HG02970 (cell line): ENCODE measurements around the gene MAPRE3.
"Not testable (repeated sequence)": the region's sequence is repeated elsewhere in the genome, so short reads cannot be mapped to it uniquely, and the experiment has no call there.

Experiments used
- ATAC-seq: cut with Tn5 transposase; IDR thresholded peaks from one replicate; pipeline ENCODE4 v1.9.1; 2021; ENCODE audit warnings: mild to moderate bottlenecking, moderate library complexity, moderate number of reproducible peaks; ENCODE audit not compliant: unreplicated experiment, low FRiP score

The MAPRE3 gene

DNA sequence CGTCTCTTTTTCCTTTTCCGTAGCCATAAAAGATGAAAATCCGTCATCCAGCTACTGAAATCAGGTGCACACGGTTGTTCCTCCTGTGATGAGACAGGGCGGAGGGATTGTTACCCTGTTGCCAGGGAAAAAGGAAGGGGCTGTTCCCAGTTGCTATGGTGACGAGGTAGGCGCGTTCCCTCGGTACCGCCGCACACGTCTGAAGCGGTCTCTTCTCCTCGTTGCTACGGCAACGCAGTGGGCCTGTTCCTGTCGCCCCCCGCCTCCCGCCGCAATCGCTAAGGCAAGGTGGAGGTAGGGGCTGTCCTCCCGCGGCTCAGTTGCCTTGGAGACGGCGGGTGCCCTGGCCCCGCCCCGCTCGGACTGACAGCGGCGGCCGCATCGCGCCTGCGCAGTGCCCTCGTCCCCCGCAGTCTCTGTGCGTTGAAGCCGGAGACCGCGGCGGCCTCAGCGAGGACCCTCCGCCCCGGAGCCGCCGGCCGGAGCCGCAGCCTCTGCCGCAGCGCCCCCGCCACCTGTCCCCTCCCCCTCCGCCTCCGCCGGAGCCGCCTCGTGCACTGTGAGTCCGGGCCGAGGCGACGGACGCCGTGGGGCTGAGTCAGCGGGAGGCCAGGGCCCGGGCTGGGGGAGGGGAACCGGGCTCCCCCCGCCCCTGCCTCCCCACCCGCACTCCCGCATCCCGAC is at the start of gene MAPRE3:
MAPRE3 (plus strand) TSS at position 394 of the 684 bp plus-strand sequence. CDS start 51,582 bp downstream, outside the sequence.
- peak; percentile 82 for ATAC-seq

DNA sequence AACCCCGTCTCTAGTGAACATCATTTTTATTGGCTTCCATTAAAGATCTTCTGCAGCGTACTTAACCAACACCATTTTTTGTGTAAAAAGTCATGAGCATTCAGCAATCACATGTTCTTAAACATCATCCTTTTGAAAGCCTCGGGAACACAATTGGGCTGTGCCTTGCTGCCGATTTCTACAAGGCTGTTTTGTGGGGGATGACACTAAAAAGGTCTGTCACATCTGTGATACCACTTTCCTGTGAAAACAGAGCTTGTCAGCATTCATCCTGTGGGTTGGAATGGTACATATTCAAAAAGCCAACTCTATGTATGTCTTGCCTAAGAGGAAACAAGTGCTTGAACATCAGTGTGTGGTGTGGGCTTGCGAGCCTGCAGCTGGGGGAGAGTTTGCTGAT is 49.1 kb upstream of the MAPRE3 start:
- ATAC-seq, result no peak

DNA sequence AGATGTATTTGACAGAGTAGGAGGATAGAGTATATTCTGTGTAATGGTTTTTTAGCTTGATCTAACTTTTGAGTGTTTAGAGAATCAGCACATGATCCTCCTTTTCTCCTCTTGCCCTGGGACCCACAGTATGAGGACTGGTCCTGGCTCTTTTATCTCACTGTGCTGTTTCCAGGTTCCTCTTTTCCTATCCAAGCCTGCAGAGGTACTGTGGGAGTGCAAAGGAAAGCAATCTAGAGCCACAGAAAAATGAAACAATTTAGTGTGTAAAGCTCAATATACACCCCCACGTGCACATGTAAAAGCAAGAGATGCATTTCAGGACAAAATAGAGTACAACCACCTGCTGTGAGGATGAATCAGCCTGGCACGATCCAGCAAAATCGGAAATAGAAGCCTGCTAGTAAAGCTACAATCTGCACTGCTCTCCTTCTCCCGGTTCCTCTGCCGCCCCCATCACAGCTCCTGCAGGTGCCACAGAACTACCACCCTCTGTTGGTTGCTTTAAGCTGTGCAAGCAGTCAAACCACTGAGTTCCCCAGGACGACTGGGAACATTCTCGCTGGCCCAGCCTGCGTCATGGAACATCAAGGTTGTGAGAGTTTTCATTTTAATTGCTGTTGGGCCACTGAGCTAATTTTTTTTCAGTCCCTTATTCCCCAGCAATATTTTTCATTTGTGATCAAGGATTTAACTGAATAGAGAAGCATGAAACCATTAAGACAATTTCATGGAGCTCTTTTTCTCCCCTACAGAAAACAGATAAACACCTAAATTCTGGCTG is 47.8 kb upstream of the MAPRE3 start:
- no peak for ATAC-seq

DNA sequence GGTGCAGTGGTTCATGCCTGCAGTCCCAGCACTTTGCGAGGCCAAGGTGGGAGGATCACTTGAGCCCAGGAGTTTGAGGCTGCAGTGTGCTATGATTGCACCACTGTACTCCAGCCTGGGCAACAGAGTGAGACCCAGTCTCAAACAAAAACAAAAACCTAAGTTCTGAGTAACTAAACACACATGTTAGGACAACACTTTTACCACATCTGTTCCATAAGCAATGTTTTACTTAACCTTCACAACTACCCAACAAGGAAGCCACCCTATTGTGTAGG is 47.3 kb upstream of the MAPRE3 start:
- ATAC-seq, result not testable (repeated sequence)

DNA sequence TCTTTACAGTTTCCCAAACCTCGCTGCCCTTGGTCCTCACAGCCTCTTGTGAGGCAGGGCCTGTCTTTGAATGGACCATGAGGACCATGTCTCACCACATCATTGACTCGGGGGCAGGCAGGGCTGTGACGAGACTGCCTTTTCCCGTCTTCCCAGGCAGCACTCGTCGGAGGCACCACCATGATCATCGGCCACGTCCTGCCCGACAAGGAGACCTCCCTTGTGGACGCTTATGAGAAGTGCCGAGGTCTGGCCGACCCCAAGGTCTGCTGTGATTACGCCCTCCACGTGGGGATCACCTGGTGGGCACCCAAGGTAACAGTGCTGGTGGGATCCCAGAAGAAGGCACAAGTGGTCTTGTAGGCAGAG is 45.7 kb upstream of the MAPRE3 start:
- no peak for ATAC-seq

DNA sequence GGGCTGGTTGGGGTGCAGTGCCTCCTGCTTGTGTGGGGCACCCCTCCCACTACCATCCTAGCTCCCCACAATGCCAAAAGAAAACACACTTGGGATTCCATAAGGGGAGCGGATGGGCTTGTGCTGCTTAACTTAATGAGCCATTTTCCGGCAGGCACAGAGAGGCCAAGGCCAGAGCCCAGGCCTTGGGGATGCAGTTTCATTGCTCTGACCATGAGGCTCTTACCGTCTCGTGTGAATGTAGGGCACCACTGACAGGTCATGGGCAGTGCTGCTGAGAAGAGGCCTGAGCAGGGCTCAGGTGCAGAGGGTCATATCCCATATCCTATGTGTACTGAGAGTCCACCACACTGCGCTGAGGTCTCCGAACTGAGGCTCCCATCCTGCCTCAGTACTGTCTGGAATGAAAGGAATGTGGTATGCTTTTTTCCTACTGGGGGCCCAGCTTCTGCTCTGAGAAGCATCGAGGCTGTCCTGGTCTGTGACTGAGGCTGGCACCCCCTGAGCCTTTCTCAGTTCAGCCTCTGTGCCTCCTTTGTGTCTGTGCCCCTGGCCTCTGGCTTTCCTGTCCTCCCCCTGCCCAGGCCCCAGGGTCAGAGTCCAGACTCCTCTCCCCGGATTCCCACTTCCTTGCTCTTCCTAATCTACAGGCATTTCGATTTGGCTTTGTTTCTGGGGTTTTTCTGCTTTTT is 45.2 kb upstream of the MAPRE3 start:
- ATAC-seq, result no peak

DNA sequence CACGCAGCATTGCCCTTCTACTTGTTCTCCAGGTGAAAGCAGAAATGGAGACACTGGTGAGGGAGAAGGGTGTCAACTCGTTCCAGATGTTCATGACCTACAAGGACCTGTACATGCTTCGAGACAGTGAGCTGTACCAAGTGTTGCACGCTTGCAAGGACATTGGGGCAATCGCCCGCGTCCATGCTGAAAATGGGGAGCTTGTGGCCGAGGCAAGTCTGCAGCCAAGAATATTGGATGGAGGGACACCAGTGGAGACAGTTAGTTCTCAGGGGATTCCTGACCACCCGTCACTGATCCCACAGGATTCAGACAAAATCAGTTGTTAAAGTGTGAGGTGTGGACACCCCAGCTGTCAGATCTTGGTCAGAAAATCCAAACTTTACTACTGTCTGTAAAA is 43.2 kb upstream of the MAPRE3 start:
- ATAC-seq, result no peak

DNA sequence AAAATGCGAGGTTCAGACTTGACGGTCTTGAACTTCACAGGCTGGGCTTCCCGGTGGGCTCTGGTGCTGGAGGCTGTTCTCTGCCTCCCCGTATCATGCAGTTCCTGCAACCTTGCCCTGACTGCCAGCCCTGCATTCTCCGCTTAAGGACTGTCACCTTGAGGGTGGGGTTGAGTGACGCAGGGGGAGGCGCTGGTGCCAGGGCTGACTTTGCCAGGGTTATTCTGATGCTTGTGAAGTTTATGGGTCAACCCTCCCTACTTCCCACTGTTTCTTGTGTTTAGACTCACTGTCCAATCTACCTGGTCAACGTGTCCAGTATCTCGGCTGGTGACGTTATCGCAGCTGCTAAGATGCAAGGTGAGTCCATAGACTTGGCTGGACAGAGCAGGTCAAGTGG is 37.5 kb upstream of the MAPRE3 start:
- no peak for ATAC-seq

DNA sequence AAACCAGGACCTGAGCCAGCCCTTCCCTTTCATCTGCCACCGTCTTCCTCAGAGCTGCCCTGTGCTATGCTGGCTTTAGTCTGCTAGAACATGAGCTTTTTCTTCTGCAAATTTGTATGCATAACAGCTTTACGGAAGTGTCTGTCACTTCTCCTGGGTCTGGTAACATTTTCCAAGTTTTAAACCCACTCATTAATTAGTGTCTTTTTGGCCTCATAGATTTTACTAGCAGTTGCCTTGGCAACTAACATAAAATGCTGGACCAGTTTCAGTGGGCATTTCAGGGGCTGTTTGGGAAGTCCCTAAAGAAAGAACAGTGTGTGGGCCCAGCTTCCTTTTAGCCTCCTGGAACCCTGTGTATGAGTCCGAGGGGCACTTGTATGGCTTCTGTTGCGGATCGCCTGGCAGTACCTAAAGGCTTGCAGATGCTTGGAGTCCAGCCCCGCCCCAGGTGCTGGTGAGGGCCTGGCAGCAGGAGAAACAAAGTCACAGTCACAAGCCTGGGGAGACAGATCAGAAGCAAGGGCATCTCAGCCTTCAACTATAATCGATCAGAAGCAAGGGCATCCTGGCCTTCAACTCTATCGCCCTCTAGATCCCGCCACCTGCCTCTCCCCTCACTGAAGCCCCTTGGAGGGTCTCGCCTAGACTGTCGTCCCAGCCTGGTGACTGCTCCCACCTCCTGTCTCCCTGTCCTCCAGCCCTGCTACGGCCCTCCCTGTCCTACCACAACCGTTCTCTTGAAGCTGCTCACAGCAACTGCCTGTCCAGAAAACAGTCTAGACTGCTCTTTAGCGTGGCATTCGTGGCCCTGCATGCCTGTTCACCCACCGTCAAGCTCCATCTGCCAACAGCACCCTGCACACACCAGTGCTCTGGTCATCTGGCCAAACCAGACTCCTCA is 36.8 kb upstream of the MAPRE3 start:
- no peak for ATAC-seq

DNA sequence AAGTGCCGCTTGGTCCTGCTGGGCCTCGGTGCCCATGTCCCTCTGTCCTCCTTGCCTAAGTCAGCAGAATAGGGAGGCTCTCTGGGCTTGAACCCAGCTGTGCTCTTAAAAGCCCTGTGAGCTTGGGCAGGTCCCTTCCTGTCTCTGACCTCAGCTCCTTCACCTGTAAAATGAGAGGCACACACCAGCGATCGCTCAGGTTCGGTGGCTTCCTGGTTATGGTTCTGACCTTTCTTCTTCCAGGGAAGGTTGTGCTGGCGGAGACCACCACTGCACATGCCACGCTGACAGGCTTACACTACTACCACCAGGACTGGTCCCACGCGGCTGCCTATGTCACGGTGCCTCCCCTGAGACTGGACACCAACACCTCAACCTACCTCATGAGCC is 36.1 kb upstream of the MAPRE3 start:
- no peak for ATAC-seq

DNA sequence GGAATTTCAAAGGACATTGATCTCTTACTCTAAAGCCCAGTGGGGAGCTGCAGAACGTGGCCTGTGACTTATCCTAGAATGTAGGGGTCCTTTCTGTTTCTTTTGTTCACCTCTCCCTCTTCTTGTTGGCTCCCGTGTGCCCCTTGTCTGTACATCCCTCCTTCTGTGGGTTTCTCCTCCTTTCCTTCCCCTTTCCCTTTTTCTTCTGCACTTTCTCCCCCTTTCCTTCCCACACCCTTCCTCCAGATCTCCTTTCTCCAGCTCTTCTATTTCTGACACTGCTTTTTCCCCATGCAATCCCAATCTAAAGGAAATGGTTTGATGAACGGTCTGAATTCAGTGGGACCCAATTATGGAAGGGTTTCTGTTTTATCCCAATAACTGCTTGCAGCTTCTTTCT is 35.5 kb upstream of the MAPRE3 start:
- ATAC-seq, result no peak

DNA sequence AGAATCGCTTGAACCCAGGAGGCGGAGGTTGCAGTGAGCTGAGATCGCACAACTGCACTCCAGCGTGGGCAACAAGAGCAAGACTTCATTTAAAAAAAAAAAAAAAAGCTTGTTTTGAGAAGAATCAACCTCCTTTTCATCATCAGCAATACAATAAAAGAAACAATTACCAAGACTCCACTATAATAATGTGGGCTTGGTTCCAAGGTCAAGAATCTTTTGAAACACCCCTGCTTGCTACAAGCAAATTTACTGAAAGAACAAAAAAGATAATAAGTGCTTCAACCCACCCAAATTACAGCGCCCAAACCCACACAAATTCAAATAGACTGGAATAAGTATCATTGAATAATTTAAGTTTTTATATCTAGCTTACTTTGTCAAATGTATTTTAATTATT is 33.6 kb upstream of the MAPRE3 start:
- no peak for ATAC-seq

DNA sequence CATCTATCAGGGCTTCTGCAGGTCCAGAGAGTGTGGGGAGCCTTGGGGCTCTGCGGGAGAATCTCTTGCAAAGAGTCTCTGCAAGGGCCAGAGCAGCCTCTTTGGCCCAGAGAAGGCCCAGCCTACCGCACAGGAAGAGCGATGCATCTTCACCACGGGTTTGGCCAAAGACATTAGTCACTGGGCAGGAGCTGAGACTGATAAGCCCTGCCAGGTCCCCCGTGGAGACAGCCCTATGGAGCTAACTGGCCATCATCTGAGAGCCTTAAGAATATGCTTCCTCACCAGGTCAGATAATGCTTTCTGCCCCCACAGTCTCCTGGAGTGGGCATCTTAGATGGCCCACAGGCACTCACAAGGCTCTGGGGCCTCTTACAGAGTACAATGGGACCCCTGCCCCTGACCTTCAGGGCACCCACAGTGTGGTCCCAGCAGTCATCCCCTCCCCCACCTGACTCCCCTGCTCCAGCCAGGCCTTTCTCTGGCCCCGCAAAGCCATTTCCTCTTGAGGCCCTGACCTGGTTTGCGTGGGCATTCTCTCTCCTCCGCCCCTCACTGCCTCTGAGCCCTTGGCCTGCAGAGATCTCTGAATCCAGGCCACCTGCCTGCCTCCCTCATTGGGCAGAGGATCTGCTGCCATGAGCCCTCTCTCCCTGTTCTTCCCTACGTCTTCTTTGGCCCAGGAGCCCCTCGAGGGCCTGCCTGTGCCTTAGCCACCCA is 31.9 kb upstream of the MAPRE3 start:
- no peak for ATAC-seq

DNA sequence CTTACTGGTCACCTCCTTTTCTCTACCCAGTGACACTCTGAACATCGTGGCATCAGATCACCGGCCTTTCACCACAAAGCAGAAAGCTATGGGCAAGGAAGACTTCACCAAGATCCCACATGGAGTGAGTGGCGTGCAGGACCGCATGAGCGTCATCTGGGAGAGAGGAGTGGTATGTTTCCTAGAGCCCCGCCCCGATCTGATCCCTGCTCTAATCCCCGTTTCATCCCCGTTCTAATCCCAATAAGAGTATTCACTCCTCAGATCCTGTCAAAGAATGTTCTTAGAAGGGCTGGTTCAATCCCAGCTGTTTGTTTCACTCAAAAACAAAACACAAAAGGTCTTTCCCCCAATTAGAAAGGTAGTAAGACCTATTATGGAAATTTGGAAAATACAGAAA is 30.4 kb upstream of the MAPRE3 start:
- ATAC-seq, result no peak

DNA sequence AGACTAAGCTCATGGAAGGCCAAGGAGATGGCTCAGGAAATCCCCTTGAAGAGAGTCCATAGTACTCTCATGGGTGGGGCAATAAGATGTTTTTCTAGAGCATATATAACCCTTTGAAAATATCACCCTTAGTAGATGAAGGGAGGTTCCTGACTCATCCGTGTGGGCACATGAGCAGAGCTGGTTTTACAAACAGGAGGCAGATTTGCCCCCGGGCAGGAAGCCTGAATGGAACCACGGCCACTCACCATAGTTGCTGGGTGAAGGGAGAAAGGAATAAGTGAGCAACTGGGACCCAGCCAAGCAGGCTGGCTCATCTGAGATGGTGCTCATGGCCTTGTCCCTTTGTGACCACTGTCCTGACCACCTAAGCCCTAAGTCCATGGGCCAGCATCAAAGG is 29.0 kb upstream of the MAPRE3 start:
- ATAC-seq, result no peak

DNA sequence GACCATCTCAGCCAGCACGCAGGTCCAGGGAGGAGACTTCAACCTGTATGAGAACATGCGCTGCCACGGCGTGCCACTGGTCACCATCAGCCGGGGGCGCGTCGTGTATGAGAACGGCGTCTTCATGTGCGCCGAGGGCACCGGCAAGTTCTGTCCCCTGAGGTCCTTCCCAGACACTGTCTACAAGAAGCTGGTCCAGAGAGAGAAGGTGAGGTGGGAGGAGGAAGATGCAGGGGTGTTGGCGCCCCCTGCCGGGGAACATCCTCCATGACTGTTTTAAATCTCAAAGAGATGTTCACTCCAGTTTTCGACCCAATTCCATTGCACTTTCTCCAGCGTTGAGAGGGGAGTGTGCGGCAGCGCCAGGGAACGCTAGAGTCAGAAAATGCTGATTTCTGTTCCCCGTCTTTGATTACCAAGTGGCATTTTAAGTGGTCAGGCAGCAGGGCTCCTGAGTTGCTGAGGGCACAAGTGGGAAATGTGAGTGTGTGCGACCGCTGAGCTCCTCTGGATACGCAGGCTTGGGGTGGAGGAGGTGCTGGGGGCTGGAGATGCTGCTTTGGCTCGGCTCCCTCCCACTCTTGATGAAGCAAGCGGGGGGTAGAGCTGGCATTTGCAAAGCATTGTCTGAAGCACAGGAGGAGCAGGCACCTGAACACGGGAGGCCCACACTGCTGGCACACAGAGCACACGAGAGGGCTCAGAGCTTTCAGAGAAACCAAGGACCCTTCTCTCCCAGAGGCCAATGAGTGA is 27.7 kb upstream of the MAPRE3 start:
- ATAC-seq, result no peak

DNA sequence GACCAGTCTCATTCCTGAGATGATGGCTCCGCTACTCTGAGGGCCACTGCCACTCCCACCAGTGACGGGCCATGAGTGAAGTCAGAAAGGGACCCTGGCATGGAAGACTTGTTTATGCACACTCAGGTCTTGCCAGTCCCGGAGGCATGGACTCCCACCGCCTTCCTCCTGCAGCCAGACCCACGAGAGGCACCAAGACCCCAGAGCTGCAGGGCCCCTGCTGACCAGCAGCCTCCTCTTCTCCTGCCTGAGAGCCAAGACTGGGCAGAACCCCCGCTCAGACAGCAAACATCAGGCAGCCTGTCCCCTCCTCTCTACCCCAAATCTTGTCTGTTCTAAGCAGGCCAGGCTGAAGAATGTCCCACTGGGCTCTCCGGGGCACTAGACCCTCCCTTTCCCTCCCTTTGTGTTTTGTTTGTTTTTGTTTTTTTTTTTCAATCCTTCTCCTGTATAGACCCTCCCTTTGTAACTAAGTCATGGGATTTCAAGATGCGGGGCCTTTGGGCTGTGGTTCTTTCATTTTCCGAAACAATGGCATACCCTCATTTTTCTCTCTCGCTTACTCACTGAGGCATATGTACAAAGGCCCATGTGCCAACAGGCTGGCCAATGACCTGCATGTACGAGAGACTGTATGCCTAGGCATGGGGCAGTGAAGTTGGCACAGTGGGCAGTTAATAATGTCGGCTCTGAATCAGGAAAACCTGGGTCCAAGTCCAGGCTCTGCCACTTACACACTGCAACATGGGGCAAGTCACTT is 24.3 kb upstream of the MAPRE3 start:
- ATAC-seq, result no peak

DNA sequence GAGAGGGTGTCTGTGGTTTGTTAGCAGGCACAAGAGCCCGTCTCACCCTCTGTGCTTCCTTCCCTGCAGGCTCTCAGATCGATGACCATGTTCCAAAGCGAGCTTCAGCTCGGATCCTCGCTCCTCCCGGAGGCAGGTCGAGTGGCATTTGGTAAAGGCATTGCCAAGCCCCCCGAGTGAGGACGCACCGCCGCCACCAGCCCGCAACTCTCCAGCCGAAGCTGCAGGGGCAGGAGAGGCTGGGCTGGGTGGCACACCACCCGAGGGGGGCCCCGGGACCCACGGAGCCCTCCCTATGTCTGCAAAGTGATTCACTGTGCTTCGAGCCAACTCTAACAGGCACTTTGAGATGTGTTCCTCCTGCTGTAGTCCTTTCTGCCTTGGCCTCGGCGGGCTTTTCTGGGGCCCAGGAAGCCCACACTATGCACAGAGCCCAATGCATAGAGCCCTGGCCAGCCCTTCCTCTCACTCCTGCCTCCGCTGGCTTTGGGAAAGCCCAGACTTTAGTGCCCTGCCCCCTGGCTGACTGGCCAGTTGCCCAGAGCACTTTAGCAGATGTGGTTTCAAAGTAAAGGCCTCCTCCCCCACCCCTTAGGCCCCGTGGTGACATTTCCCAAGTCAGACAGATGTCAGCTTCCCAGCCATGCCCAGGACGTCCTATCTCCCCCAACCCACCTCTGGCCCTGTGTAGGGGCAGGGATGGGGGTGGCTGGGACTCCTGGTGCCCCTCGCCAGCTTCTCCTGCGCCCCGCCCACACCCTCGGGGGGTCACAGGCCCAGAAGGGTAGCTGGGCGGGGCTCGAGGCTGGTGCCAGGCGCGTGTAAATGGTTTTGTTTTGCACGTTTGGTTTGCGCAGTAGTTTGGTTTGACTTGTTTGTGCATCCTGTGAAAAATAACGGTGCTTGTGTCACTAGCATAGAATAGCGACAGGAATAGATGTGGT is 23.3 kb upstream of the MAPRE3 start:
- ATAC-seq, result no peak
